Cerebellar nuclear complex (tissue), 1 donor: Measurements from ENCODE around the gene MYL3.
"Not testable (repeated sequence)": the region's sequence is repeated elsewhere in the genome, so short reads cannot be mapped to it uniquely, and the experiment has no call there.

Source experiments
- DNase-seq, 2 experiments: peaks; one replicate each; lab custom pipeline; 2025; lab: John Stamatoyannopoulos, UW

MYL3 gene

DNA sequence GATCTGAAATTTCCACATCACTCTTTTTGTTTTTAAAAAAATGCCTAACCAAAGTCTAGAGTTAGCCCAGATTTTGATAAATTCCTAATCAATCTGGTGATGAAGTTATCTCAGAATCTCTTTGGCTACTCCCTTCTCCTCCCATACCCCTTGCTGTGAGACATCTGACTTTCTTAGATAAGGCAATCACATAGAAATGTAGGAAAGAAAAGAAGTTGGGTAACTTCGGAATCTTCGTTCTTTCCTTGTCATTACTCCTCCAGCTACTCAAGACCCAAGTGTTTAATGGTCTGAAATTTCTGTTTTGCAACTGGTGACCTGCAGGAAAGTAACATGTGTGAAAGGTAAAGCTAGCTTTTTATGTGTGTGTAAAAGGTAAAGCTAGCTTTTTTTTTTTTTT, 37.8 kb downstream of the MYL3 start:
- DNase-seq = no peak

DNA sequence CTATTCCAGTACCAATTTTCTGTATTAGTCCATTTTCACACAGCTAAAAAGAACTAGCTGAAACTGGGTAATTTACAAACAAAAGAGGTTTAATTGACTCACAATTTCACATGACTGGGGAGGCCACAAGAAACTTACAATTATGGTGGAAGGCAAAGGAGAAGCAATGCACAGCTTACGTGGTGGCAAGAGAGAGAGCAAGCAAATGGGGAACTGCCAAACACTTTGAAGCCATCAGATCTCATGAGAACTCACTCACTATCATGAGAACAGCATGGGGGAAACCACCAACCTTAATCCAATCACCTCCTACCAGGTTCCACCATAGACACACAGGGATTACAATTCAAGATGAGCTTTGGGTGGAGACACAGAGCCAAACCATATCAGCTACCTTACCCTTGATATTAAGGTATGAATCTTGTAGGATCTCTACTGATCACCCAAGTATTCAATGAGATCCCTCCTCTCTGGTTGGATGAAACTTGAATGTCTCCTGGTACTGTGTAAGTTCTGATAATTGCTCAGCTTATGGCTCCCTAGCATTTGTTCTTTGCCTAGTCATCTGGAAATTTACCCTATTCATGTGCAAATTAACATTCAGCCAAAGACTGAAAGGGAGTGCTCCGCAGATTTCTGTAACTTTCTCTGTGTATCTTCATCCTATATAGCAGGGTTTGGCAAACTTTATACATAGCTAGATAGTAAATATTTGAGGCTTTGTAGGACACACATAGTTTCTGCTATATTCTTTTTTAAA, 38.9 kb downstream of the MYL3 start:
- no peak for DNase-seq

DNA sequence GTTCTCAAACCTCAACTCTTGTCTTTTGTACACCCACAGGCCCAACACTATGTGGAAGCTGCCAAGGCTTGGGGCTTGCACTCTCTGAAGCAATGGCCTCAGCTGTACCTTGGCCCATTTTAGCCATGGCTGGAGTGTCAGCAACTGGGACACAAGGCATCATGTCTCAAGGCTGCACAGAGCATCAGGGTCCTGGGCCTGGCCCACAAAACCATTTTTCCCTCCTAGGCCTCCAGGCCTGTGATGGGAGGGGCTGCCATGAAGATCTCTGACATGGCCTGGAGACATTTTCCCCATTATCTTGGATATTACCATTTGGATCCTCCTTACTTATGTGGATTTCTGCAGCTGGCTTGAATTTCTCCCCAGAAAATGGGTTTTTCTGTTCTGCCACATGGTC, 39.9 kb downstream of the MYL3 start:
- DNase-seq = not testable (repeated sequence)

DNA sequence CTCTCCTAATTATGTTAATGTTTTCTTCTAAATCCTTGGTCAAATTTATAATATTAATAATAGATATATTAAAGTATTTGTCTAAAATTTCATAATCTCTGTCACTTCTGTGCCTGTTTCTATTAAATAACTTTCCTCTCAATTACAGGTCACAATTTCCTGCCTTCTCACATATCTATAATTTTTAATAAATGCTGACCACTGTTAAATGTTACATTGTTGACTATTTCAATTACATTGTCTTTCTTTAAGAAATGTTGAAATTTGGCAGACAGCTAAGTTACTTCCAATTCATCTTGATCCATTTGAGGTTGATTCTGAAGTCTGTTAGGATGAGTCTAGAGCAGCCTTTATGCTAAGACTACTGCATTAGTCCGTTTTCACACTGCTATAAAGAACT, 41.7 kb downstream of the MYL3 start:
- DNase-seq = no peak

DNA sequence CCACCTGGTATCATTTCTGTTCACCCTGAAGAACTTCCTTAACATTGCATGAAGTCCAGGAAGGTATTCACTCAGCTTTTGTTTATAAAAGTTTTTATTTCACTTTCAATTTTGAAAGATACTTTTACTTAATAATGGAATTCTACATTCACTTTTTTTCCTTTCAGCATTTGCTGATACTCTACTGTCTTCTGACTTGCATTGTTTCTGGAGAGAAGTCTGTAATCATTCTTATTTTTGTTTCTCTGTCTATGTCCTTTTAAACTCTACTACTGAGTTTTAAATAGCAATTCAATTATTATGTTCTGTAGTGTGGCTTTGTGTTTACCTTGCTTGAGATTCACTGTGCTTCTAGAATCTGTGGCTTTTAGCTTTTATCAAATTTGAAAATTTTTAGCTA, 42.4 kb downstream of the MYL3 start:
- no peak for DNase-seq

DNA sequence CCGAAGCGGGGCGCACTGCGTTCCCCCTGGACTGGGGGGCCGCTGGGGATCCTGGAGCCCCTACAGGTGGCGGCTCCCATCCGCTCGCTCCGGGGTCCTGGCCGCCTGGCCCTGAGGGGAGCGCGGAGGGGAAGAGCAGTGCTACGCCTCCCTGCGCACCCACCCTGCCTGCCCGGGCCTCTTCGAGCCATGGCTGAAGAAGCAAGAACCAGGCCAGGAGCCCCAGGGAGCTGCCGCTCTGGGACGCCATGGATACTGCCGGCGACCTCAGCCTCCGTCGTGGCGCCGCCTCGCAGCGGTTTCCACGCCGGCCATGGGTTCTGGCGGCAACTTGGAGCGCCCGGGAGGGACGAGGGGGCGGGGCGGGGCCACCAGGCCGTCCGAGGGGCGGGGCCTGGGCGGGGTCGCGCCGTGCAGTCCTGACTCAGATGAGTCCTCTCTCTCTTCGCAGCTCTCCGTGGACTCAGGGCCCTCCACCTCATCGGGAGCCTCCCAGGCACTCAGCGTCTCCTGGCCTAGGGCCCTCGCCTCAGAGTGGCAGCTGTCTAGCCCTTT, 50.9 kb downstream of the MYL3 start:
- no peak for DNase-seq

DNA sequence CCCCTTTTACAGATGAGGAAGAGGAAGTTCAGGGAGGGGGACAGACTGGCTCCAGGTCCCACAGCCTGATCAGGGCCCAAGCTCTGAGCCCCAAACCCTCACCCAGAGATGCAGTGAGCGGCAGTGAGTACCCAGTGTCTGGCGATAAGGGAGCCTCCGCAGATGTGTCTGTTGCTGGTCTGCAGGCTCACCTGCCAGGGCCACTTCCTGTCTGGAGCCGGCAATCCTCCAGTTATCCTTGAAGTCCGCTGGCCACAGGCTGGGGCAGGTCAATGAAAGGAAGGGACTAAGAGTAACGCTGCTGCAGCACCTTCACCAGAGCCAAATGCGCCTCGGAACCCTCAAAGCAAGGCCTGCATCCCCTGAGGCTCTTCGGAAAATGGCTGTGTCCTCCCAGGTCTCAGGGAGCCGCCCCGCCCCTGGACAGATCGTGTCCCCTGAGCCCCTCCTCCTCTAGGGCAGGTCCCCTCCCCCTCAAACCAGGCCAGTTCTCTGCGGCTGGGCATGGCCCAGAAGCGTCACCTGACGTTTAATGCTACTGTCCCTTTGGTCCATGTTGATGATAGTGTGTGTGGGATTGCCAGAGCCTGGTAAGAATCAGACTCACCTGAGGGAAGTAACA, 51.5 kb downstream of the MYL3 start:
- no peak for DNase-seq

DNA sequence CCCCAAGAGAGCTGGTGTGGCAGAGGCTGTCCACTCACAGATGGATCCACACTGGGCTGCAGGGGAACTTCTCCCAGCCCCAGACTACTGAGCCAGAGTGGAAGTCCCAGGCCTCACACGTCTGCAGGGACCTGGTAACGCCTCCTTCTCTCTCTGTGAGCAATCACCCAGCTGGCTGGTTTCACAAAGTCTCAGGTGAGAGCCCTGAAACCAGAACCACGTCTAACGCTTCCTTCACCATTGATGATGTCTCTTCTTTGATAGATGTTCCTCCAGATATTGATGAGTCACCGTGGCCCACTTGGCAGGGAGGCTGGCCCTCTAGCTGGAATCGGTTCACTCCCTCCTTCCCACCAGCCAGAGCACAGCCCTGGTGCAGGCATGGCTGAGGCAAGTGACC, 54.5 kb downstream of the MYL3 start:
- DNase-seq = not testable (repeated sequence)
